Naive thymus-derived CD4-positive, alpha-beta T cell (primary cell): ENCODE measurements around the gene YIPF1. TPM values are rescaled to one million over a fixed set of nuclear protein-coding genes. Genes with fewer than 3 reads are reported as not detected.

Experiments
- ATAC-seq: fragments of 150-1000 bp; cut with Tn5 transposase; 2 replicates; pipeline ENCODE4 v1.10.0; 2021; ENCODE audit warnings: mild to moderate bottlenecking, moderate library complexity
- CTCF ChIA-PET: fragments of 350-600 bp; sonication (Branson Sonifier 250); formaldehyde crosslinking; loops from one replicate; lab custom pipeline; 2021; ENCODE audit warnings: antibody characterized with exemption; lab: Charles Lee
- POLR2A ChIA-PET: fragments of 350-600 bp; sonication (Branson Sonifier 250); formaldehyde crosslinking; loops from one replicate; lab custom pipeline; 2021; ENCODE audit warnings: antibody characterized with exemption, inconsistent platforms; lab: Charles Lee
- DNase-seq, 9 donors: peaks; one replicate each; pipeline versions ENCODE4 v3.0.0 to v3.0.0-alpha.2; 2020 to 2022; ENCODE audit warnings: mixed read lengths in 1 of 9
- H3K27ac ChIP-seq: one replicate; pipeline ENCODE4 v1.7.0; 2013; ENCODE audit warnings: mild to moderate bottlenecking, low read depth, low read length, moderate library complexity
- H3K27me3 ChIP-seq, 2 donors: one replicate each; pipeline ENCODE4 v1.7.0; 2013; ENCODE audit warnings: low read length in 2 of 2, mild to moderate bottlenecking in 2 of 2, moderate library complexity in 2 of 2; ENCODE audit not compliant: control insufficient read depth in 2 of 2, insufficient read depth in 2 of 2
- H3K36me3 ChIP-seq, 3 experiments: 1 replicate in 2 of 3; 2 replicates in 1 of 3; pipeline ENCODE4 v1.7.0; 2013; ENCODE audit warnings: low read length in 3 of 3, mild to moderate bottlenecking in 3 of 3, moderate library complexity in 1 of 3; ENCODE audit not compliant: insufficient read depth in 3 of 3, control insufficient read depth in 2 of 3
- H3K4me1 ChIP-seq, 2 donors: one replicate each; pipeline ENCODE4 v1.7.0; 2013; ENCODE audit warnings: low read length in 2 of 2, mild to moderate bottlenecking in 2 of 2, moderate library complexity in 1 of 2; ENCODE audit not compliant: control insufficient read depth in 2 of 2, insufficient read depth in 2 of 2
- H3K4me3 ChIP-seq: 2 replicates; pipeline ENCODE4 v1.7.0; 2013; ENCODE audit warnings: mild to moderate bottlenecking, low read length
- H3K9me3 ChIP-seq, 3 experiments: 1 replicate in 2 of 3; 2 replicates in 1 of 3; pipeline ENCODE4 v1.7.0; 2013; ENCODE audit warnings: low read length in 3 of 3; ENCODE audit not compliant: control insufficient read depth in 2 of 3
- H3K27ac Mint-ChIP-seq, 9 donors: one replicate each; pipeline ENCODE4 v1.8.0; 2020 to 2022; ENCODE audit warnings: mixed read lengths in 9 of 9, mild to moderate bottlenecking in 8 of 9, moderate library complexity in 5 of 9, inconsistent platforms in 2 of 9
- H3K27me3 Mint-ChIP-seq, 5 donors: one replicate each; pipeline ENCODE4 v1.8.0; 2021 to 2022; ENCODE audit warnings: mixed read lengths in 5 of 5, mild to moderate bottlenecking in 1 of 5
- H3K36me3 Mint-ChIP-seq, 5 donors: one replicate each; pipeline ENCODE4 v1.8.0; 2020 to 2022; ENCODE audit warnings: mixed read lengths in 5 of 5, mild to moderate bottlenecking in 3 of 5, inconsistent platforms in 1 of 5
- H3K4me1 Mint-ChIP-seq, 7 donors: one replicate each; pipeline ENCODE4 v1.8.0; 2020 to 2022; ENCODE audit warnings: mixed read lengths in 7 of 7, mild to moderate bottlenecking in 3 of 7, inconsistent platforms in 1 of 7
- H3K4me3 Mint-ChIP-seq, 10 donors: one replicate each; pipeline ENCODE4 v1.8.0; 2020 to 2022; ENCODE audit warnings: mild to moderate bottlenecking in 10 of 10, mixed read lengths in 10 of 10, moderate library complexity in 6 of 10, inconsistent platforms in 2 of 10
- H3K9me3 Mint-ChIP-seq, 11 donors: one replicate each; pipeline ENCODE4 v1.8.0; 2020 to 2022; ENCODE audit warnings: mixed read lengths in 11 of 11, mild to moderate bottlenecking in 4 of 11, inconsistent platforms in 1 of 11, moderate library complexity in 1 of 11
- intact Hi-C, 2 donors: fragments of 100-400 bp; cut with micrococcal nuclease; formaldehyde crosslinking; loops; one replicate each; pipeline ENCODE4 v1.15.1; 2023
- polyA plus RNA-seq, 2 donors: library from polyadenylated mRNA; unstranded; fragments of 300-500 nt; fragmentation: Illumina TruSeq; gene quantifications; one replicate each; pipeline ENCODE4 v1.2.3, GENCODE V29; 2021
- total RNA-seq, 6 experiments: library from RNA in 5 of 6; stranded (reverse) in 5 of 6; gene quantifications; 1 replicate in 5 of 6; 2 replicates in 1 of 6; pipeline ENCODE4 v1.2.3 and lab custom pipeline; 2021 to 2026

Gene YIPF1
- total and polyA plus RNA-seq, 7 experiments from 2014 or later, result 10.5 to 27.4 (median 17.1) TPM

GRCh38 chr1:53911442-53911841, 21.8 kb upstream of the YIPF1 start:
- intact Hi-C loops, result no loop called here
- H3K27ac Mint-ChIP-seq, result no peak overlapping the region
- DNase-seq (no peak), ATAC-seq (no peak)
- Histone ChIP-seq H3K27ac (no peak overlapping the region), H3K36me3 (peaks cover 0 to 4% (median 0%) of the 10 kb centered on the region in 3 experiments), H3K27me3 (no peaks in the 10 kb centered on the region), H3K9me3 (no peaks in the 10 kb centered on the region), H3K4me3 (no peak overlapping the region), H3K4me1 (no peaks in the 10 kb centered on the region)
- peaks cover 0 to 25% (median 5%) of the 10 kb centered on the region in 5 donors for H3K36me3 Mint-ChIP-seq
- no peak overlapping the region for H3K4me3 Mint-ChIP-seq
- peaks cover 3 to 18% (median 11%) of the 10 kb centered on the region in 7 donors for H3K4me1 Mint-ChIP-seq
- POLR2A ChIA-PET, result no interaction called here
- no peaks in the 10 kb centered on the region for H3K27me3 Mint-ChIP-seq
- CTCF ChIA-PET, result no interaction called here
- H3K9me3 Mint-ChIP-seq, result no peaks in the 10 kb centered on the region

- peaks cover 0 to 4% (median 0%) of the 10 kb centered on the region in 7 donors for H3K4me1 Mint-ChIP-seq
- ChIA-PET CTCF (interaction anchor here (0.7 kb wide), 1 partner anchor 1758 kb away, joined by 5 read pairs; no protein-coding TSS in a partner anchor), POLR2A (no interaction called here)
- no peak overlapping the region for H3K4me3 Mint-ChIP-seq
- H3K27me3 ChIP-seq, result no peaks in the 10 kb centered on the region
- H3K27ac ChIP-seq, result no peak overlapping the region
- H3K9me3 Mint-ChIP-seq, result no peaks in the 10 kb centered on the region
- H3K4me3 ChIP-seq, result no peak overlapping the region
- no peak overlapping the region for H3K27ac Mint-ChIP-seq
- DNase-seq (no peak), ATAC-seq (no peak)
- peaks cover 0 to 4% (median 0%) of the 10 kb centered on the region in 3 experiments for H3K36me3 ChIP-seq
- H3K36me3 Mint-ChIP-seq, result peaks cover 0 to 22% (median 4%) of the 10 kb centered on the region in 5 donors
- H3K4me1 ChIP-seq, result no peaks in the 10 kb centered on the region
- H3K27me3 Mint-ChIP-seq, result no peaks in the 10 kb centered on the region
- intact Hi-C loops, result no loop called here
- no peaks in the 10 kb centered on the region for H3K9me3 ChIP-seq
Measured at GRCh38 chr1:53909946-53910345, 20.3 kb upstream of the YIPF1 start.

GRCh38 chr1:53906121-53906520, 16.5 kb upstream of the YIPF1 start:
- Histone ChIP-seq H3K27ac (no peak overlapping the region), H3K4me1 (no peaks in the 10 kb centered on the region), H3K9me3 (no peaks in the 10 kb centered on the region), H3K4me3 (no peak overlapping the region), H3K27me3 (no peaks in the 10 kb centered on the region), H3K36me3 (peaks cover 0 to 4% (median 0%) of the 10 kb centered on the region in 3 experiments)
- H3K27ac Mint-ChIP-seq, result no peak overlapping the region
- ChIA-PET CTCF (no interaction called here), POLR2A (no interaction called here)
- ATAC-seq (no peak), DNase-seq (no peak)
- no peaks in the 10 kb centered on the region for H3K9me3 Mint-ChIP-seq
- H3K4me3 Mint-ChIP-seq, result no peak overlapping the region
- peaks cover 0 to 4% (median 0%) of the 10 kb centered on the region in 7 donors for H3K4me1 Mint-ChIP-seq
- intact Hi-C loops, result no loop called here
- H3K27me3 Mint-ChIP-seq, result no peaks in the 10 kb centered on the region
- H3K36me3 Mint-ChIP-seq, result peaks cover 0 to 6% (median 0%) of the 10 kb centered on the region in 5 donors

- no peak for ATAC-seq
- H3K4me3 ChIP-seq, result no peak overlapping the region
- peaks cover 0 to 6% (median 0%) of the 10 kb centered on the region in 5 donors for H3K36me3 Mint-ChIP-seq
- H3K9me3 Mint-ChIP-seq, result no peaks in the 10 kb centered on the region
- no peak overlapping the region for H3K27ac Mint-ChIP-seq
- intact Hi-C loops, result no loop called here
- peaks cover 0 to 4% (median 0%) of the 10 kb centered on the region in 3 experiments for H3K36me3 ChIP-seq
- no peak overlapping the region for H3K27ac ChIP-seq
- no peak overlapping the region for H3K4me3 Mint-ChIP-seq
- H3K27me3 Mint-ChIP-seq, result no peaks in the 10 kb centered on the region
- no peaks in the 10 kb centered on the region for H3K27me3 ChIP-seq
- DNase-seq, result no peak
- no peaks in the 10 kb centered on the region for H3K9me3 ChIP-seq
- ChIA-PET CTCF (no interaction called here), POLR2A (no interaction called here)
- no peaks in the 10 kb centered on the region for H3K4me1 ChIP-seq
- peaks cover 0 to 10% (median 0%) of the 10 kb centered on the region in 7 donors for H3K4me1 Mint-ChIP-seq
Measured at GRCh38 chr1:53905509-53905908, 15.9 kb upstream of the YIPF1 start.

DNA sequence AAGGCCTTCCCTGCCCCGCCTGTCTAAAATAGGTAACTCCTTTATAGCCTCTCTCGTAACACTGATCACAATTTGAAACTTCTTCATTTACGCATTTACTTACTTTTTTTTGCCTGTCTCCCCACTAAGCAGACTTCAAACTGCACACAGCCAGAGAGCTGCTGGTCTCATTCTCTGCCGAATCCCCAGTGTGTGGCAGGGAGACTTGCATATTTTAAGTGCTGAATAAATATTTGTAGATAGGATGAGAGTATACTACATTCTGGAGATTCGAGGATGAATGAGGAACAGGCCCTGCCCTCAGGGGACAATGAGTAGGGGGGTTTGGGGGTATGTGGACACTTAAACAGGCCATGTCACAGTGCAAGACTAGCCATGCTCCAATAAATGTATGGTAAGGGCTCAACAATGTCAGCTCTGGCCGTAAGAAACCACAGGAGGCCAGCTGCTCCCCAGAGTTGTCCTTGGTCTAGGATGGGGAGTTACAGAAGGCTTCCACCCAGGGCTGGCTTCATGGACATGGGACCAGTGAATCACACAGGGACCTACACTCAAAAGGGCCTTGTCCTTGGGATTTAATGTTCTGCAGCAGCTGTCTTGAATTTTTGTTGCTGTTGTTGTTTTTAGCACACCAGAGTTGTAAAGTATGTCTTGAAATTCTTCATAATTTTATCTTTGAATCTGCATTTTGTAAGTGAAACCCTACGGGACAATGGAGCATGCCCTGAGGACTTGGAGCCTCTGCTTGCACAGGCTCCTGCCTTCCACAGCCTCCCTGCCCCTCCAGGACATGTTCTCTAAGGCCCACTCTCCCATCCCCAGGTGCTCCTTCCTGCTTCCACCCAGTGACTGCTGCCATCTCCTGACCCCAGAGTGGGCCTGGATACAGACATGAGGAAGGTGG, 12.9 kb upstream of the YIPF1 start:
- CTCF ChIA-PET, result no interaction called here
- Histone ChIP-seq H3K9me3 (no peaks in the 10 kb centered on the region), H3K27me3 (no peaks in the 10 kb centered on the region), H3K4me3 (no peak overlapping the region), H3K4me1 (no peaks in the 10 kb centered on the region), H3K27ac (no peak overlapping the region), H3K36me3 (peaks cover 0 to 4% (median 0%) of the 10 kb centered on the region in 3 experiments)
- H3K27ac Mint-ChIP-seq, result no peak overlapping the region
- POLR2A ChIA-PET, result interaction anchor here (1.6 kb wide), 1 partner anchor 13 kb away, joined by 7 read pairs; the partner anchor contains the start of gene YIPF1
- H3K27me3 Mint-ChIP-seq, result no peaks in the 10 kb centered on the region
- ATAC-seq (no peak), DNase-seq (no peak)
- no peaks in the 10 kb centered on the region for H3K36me3 Mint-ChIP-seq
- H3K9me3 Mint-ChIP-seq, result no peaks in the 10 kb centered on the region
- intact Hi-C loops, result no loop called here
- H3K4me1 Mint-ChIP-seq, result peaks cover 0 to 11% (median 0%) of the 10 kb centered on the region in 7 donors
- no peak overlapping the region for H3K4me3 Mint-ChIP-seq

GRCh38 chr1:53899708-53900107, 10.1 kb upstream of the YIPF1 start:
- peaks cover 2 to 14% (median 7%) of the 10 kb centered on the region in 5 donors for H3K27me3 Mint-ChIP-seq
- H3K4me1 ChIP-seq, result no peaks in the 10 kb centered on the region
- POLR2A ChIA-PET, result no interaction called here
- no peaks in the 10 kb centered on the region for H3K9me3 Mint-ChIP-seq
- no peak for DNase-seq
- no peaks in the 10 kb centered on the region for H3K27me3 ChIP-seq
- H3K27ac Mint-ChIP-seq, result no peak overlapping the region
- no peaks in the 10 kb centered on the region for H3K9me3 ChIP-seq
- no peak overlapping the region for H3K4me3 Mint-ChIP-seq
- H3K36me3 Mint-ChIP-seq, result peaks cover 0 to 3% (median 0%) of the 10 kb centered on the region in 5 donors
- intact Hi-C loops, result no loop called here
- no peak overlapping the region for H3K27ac ChIP-seq
- H3K4me3 ChIP-seq, result no peak overlapping the region
- no peaks in the 10 kb centered on the region for H3K36me3 ChIP-seq
- ATAC-seq, result no peak
- H3K4me1 Mint-ChIP-seq, result peaks cover 0 to 11% (median 0%) of the 10 kb centered on the region in 7 donors
- CTCF ChIA-PET, result no interaction called here
